ENCODE results near the gene MALRD1.

Gene MALRD1

DNA sequence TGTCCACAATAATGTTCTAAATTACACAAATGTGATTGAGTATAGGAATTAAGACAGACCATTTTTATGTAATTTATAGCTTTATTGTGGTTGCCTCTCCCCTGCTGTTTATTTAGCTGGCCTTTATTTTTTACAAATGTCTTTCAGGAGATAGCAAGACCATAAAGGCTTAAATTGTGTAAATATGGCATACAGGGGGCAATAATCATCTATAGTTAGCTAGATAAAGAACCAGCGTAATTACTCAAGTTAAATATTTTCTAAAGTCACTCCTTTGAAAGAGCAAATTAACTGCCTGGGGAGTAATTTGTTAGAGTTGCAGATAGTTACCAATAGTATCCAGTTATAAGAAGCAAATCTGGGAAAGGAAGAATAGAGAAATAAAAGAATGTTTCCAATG lies at the start of gene MALRD1:
TSS of gene MALRD1 (plus strand) at position 313 of the 400 bp plus-strand sequence. CDS start 138 bp downstream, outside the sequence.
- no peak for DNase-seq
- in situ Hi-C loops (cut with MboI; ENCODE audit: low pct_unique_long_range_greater_than_20kb, low sequenced_read_pairs) = no loop called here

DNA sequence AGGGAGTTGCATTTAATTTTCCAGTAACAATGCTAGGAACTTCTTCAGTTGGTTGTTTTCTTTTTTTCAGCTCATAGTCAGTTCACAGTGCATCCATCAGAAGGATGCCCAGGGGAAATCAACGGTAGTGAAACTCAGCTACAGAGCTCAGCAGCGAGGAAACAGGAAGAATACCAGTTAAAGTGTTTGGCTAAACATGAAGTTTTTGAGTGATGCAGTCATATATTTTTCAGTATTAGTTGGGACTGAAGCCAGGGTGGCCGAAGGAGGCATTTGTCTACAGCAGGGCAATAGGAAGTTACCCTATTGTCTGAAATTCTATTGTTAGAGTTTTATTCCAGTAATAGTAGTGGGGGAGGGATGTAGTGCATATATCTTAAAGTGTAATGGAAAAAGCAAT lies 45.3 kb upstream of the MALRD1 start:
- DNase-seq = no peak
- in situ Hi-C loops (cut with MboI; ENCODE audit: low pct_unique_long_range_greater_than_20kb, low sequenced_read_pairs) = no loop called here

DNA sequence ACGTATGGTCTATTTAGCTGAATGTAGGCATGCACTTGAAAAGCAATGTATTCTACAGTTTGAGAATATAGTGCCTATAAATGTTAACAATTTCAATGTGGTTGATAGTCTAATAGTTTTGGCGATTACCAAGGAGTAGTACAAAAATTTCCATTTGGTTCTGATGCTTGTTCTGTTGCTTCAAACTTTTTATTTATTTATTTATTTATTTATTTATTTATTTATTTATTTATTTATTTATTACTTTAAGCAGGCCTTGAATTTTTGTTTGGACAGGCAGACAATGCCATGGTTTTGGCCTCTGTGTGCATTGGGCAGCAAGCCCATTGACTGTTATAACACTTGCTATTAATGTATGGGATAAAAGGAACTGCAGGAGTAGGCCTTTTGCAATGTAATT lies 36.5 kb upstream of the MALRD1 start:
- DNase-seq = no peak
- in situ Hi-C loops (cut with MboI; ENCODE audit: low pct_unique_long_range_greater_than_20kb, low sequenced_read_pairs) = no loop called here

DNA sequence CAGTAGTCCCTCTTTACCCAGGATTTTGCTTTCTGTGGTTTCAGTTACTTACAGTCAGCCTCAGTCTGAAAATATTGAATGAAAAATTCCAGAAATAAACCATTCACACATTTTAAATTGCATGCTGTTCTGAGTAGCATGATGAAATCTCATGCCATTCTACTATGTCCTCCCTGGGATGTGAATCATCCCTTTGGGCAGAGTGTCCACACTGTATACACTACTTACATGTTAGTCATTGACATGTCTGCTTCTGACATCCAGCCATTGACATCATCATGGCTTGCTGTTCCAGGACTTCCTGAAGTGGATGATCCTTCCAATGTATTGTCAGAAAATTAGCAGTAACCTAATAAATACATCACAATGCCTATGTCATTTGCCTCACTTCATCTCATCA lies 34.6 kb upstream of the MALRD1 start:
- DNase-seq = no peak
- in situ Hi-C loops (cut with MboI; ENCODE audit: low pct_unique_long_range_greater_than_20kb, low sequenced_read_pairs) = no loop called here

DNA sequence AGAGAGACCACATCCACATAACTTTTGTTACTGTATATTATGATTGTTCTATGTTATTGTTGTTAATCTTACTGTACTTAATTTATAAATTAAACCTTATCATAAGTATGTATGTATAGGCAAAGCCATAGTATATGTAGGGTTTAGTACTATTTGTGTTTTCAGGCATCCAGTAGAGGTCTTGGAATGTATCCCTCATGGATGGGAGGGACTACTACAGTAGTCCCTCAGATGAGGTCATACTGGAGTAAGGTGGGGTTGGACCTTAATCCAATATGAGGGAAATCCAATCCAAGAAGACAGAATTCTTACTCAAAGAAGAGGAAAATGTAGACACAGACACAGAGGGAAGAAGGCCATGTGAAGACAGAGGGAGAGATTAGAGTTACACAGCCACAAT lies 34.1 kb upstream of the MALRD1 start:
- no peak for DNase-seq

DNA sequence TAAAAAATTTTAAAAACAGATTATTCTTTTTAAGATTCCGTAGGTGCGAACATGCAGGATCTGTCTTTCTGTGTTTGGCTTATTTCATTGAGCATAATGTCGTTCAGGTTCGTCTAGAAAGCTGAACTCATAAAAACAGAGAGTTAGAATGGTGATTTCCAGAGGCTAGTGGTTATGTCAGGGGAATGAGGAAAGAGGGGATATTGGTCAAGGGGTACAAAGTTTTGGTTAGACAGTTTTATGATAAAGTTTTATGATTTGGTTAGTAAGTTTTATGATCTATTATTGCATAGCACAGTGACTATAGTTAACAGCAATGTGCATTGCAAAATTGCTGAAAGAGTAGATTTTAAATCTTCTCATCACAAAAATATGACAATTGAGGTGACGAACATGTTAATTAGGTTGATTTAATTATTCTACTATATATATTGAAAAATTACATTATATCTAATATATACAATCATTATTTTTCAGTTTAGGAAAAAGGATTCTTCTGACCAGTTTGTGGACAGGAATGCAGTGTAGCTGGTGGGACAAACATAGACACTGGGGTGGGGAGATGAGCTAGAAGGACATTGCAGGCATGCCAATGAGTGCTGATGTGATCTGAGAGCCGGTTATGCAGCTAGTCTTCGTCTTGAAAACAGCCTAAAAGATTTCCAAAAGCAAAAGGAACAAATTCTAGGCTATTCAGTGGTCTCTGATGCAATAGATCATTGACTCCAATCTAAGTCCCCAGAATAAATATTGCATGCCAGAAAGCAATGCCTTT lies 31.3 kb upstream of the MALRD1 start:
- no peak for DNase-seq
- in situ Hi-C loops (cut with MboI; ENCODE audit: low pct_unique_long_range_greater_than_20kb, low sequenced_read_pairs) = no loop called here

More for the DNA sequence above, 34.1 kb upstream of the MALRD1 start:
- in situ Hi-C loops (cut with MboI; ENCODE audit: low pct_unique_long_range_greater_than_20kb, low sequenced_read_pairs) = no loop called here

DNA sequence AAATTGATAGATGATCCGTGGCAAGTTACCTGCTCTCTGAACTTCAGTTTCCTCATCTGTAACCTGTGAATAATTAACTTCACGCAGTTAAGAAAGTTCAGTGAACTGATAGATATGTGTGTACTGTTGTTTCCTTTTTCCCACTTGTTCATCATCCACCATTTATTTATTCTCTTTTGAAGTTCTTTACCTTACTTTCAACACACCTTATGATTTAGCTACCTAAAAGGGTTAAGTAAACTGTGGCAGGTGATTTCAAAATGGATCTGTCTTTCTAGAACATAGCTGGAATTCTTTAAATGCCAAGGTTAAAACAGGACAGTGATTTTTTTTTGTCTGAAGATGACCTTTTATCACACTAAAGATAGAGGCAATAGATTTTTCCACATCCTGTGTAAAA lies 27.4 kb upstream of the MALRD1 start:
- DNase-seq = no peak
- in situ Hi-C loops (cut with MboI; ENCODE audit: low pct_unique_long_range_greater_than_20kb, low sequenced_read_pairs) = no loop called here

DNA sequence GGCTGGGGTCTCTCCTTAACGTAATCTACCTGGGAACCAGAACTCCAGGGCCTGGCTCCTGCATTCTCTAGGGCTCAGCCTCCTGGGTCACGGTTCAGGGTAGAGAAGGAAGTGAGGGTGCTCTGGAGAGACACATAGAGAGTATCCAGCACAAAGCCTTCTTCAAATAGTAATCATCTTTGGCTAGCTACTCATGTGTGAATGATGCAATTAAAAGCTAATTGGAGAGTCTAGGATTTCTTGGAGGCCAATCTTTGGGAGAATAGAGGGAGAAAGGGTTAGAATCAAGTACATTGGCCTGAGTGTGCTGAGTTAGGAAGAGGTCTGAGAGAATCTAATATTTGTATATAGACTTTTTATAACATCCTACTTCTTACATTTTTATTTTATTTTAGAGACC lies 24.0 kb upstream of the MALRD1 start:
- no peak for DNase-seq
- in situ Hi-C loops (cut with MboI; ENCODE audit: low pct_unique_long_range_greater_than_20kb, low sequenced_read_pairs) = no loop called here

DNA sequence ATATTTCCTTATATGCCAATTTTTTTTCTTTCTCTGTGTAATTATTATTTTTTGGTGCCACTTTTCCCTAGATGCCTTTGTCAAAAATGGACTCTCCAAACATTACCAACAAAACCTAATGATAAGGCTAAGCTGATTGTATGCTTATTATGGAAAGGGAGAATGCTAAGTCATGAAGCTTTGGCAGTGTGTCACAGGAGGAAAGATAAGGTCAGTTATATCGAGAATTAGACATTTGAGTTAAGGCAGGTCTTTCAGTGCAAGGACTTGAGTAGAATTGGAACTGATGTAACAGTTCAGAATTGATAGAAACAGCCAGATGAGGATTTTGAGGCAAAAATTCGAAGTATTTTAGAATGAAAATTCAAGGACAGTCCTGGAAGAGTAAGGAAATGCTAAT lies 16.8 kb upstream of the MALRD1 start:
- no peak for DNase-seq
- in situ Hi-C loops (cut with MboI; ENCODE audit: low pct_unique_long_range_greater_than_20kb, low sequenced_read_pairs) = no loop called here

DNA sequence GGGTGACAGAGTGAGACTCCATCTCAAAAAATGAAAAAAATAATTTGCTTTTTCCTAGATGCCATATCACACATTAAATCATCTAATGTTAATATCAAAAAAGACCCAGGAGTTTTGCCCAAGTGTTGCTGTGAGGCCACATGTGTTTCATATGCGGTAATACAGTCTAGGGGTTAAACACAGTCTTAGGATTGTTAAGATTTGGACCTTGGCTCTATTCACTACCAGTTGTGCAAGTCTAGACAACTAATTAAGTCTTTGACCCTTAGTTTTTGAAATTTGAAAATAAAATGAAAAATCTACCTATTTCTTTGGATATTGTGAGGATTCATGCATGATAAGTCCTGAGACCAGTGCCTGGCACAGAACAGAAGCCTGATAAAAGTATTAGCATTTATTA lies 14.9 kb upstream of the MALRD1 start:
- in situ Hi-C loops (cut with MboI; ENCODE audit: low pct_unique_long_range_greater_than_20kb, low sequenced_read_pairs) = no loop called here
- DNase-seq = no peak

DNA sequence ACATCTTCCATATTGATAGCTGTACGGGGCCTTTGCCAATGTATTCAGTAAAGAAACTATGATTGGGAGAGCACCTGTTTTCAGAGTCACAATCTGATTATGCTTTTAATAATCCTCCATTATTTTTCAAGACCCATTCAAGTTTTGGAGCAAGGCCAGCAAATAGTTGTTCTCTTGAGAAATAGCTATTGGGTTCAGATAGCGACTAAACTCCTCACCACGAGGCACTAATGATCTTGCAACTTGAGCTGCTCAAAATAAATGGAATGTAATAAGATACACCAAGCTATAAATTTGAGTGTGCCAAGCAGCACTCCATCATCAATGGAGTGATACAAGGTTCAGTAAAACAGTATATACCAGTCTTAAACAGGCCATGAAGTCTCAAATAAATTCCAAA lies 7.4 kb upstream of the MALRD1 start:
- in situ Hi-C loops (cut with MboI; ENCODE audit: low pct_unique_long_range_greater_than_20kb, low sequenced_read_pairs) = no loop called here
- DNase-seq = no peak

DNA sequence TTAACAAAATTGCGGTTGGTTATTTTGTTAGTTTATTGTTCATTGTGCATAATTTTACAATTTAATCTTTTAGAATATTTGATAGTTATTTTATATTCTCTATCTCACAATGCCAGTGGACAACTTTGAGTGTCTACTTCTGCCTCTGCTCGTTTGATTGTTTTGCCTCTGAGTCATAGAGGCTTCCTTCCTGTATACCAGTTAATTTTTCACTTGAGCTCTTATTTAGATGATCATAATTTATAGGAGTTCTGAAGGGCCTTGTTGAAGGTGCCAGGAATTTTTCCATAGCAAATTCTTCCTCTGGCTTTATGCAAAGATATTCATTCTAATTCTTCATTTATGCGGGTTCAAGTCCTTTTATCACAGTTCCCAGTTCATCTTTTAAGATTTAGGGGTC lies 5.2 kb upstream of the MALRD1 start:
- in situ Hi-C loops (cut with MboI; ENCODE audit: low pct_unique_long_range_greater_than_20kb, low sequenced_read_pairs) = no loop called here

DNA sequence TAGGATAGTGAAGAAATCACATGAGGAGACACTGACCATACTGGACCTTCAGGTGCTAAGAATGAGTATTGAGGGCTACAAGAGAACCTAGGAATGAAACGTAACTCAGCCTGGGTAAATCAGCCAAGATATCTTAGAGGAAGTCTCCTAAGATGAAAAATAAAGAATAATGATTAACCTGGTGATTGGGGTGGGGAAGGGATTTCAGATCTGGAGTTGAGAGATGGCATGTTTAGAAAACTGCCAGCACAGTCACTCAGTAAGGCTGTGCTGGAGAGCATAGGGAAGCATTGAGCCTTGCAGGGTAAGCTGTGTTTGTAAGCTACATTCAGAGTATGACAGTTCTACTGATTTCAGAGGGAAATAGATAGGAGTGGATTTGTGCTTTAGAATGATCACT lies 1.9 kb upstream of the MALRD1 start:
- no peak for DNase-seq
- in situ Hi-C loops (cut with MboI; ENCODE audit: low pct_unique_long_range_greater_than_20kb, low sequenced_read_pairs) = no loop called here

More for the DNA sequence above, 5.2 kb upstream of the MALRD1 start:
- no peak for DNase-seq

DNA sequence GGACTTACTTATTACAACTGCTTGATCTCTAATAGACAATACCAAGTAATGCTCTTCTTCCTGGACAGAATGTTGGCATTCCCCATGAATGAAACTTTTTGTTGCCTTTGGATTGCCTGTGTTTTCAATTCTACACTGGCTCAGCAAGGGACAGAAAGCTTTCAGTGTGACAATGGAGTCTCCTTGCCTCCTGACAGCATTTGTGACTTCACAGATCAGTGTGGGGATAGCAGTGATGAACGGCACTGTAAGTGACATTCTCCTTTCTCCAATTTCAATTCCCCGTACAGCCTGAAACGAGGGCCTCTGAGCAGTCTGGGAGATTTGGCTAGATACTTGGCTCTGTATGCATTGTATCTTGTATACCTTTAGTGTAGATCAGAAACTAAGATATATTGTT lies 290 bp downstream of the MALRD1 start:
- in situ Hi-C loops (cut with MboI; ENCODE audit: low pct_unique_long_range_greater_than_20kb, low sequenced_read_pairs) = no loop called here
- no peak for DNase-seq

DNA sequence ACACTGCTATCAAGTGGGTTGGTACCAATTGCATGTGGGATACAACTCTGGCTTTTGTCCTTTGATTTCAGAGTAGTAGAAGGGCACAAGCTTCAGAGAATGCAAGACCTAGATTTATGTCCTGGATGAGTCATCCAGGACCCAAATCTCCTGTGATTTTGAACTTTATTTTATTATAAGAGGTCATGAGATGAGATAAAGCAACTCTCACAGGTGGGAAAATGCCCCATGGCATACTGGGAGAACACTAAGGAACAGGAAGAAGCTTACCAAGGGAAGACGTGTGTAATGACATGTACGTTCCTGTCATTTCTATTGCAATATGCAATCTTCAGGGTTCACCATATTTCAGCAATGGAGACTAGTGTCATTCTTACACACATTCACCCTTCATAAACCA lies 966 bp downstream of the MALRD1 start:
- no peak for DNase-seq
- in situ Hi-C loops (cut with MboI; ENCODE audit: low pct_unique_long_range_greater_than_20kb, low sequenced_read_pairs) = no loop called here

DNA sequence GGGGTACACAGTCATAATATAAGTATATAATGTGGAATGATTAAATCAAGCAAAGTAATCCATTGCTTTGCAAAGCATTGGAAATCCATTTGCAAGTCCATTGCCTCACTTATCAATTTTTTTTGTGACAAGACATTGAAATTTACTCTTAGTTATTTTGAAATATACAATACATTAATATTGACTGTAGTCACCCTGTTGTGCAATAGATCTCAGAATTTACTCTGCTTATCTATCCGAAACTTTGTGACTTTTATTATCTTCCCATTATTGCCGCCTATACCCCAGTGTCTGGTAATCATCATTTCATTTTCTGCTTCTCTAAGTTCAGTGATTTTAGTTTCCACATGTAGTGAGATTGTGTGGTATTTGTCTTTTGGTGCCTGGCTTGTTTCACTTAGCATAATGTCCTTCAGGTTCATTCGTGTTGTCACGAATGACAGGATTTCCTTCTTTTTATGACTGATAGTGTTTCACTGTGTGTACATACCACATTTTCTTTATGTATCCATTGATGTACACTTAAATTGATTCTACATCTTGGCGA lies 5.8 kb downstream of the MALRD1 start:
- DNase-seq = no peak
- in situ Hi-C loops (cut with MboI; ENCODE audit: low pct_unique_long_range_greater_than_20kb, low sequenced_read_pairs) = no loop called here

DNA sequence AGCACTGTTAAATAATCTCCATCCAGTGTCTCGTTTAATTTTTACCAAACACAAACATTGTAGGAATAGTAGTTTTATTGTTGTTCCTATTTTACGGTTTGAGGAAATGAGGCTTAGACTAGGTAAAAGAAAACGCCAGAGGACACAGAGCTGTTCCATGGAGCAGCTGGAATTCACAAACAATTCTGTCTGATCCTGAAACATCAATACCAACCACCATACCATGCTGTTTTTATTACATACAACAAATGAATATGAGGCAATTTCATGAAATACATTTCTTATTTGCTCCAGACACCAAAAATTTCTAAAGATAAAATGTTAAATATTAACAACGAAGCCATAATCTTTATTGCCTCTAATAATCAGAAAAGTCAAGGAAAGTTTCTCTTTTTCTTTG lies 9.4 kb downstream of the MALRD1 start:
- in situ Hi-C loops (cut with MboI; ENCODE audit: low pct_unique_long_range_greater_than_20kb, low sequenced_read_pairs) = no loop called here
- DNase-seq = no peak

DNA sequence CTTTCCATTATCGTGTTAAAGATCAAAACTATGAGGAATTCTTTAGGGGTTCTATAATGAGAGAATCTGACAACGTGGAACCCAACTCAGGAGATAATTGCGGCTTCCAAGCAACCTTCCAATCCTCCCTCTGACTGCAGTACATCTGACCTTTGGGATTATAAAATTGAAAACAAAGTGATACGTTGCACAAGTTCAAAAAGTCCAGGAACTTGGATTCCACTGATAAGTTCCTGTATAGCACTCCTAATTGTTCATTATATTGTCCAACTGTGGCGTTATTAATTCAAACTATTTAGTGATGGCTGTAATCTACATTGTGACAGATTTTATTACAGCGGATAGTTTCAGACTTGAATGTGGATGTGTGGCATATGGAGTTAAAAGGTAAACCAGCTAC lies 15.4 kb downstream of the MALRD1 start:
- in situ Hi-C loops (cut with MboI; ENCODE audit: low pct_unique_long_range_greater_than_20kb, low sequenced_read_pairs) = no loop called here
- DNase-seq = no peak

DNA sequence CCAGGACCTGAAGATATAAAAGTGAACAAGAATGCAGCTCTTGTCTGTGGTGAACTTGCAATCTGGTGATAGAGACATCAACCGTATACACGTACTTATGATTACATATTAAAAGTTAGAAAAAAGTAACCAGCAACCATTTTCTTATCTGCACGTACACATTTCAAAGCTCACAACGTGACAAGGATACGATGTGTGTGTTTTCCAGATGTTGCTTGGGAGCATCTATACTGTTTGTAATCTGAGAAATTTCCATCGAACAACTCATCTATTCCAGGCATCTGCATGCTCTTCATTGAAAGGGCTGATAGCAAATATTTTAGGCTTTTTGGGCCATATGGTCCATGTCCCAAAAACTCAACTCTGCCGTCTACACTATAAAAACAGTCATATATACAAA lies 23.3 kb downstream of the MALRD1 start:
- no peak for DNase-seq
- in situ Hi-C loops (cut with MboI; ENCODE audit: low pct_unique_long_range_greater_than_20kb, low sequenced_read_pairs) = no loop called here

DNA sequence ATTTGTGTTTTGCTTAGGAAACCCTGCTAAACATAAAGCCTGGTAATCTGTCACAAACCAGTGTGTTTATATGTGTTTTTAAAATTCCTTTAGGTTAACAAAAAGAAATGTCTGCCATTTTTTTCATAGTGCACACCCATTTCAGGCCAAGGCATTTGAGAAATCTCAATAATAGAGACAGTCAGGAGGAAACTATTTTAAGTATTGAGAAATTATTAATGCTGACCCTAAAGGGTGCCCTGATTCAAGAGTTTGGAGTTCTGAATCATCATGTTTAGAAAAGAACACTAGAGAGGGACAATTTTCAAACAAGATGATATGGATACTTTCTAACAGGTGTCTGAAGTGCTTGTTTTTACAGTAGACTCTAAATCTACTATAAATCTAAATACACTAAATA lies 28.7 kb downstream of the MALRD1 start:
- in situ Hi-C loops (cut with MboI; ENCODE audit: low pct_unique_long_range_greater_than_20kb, low sequenced_read_pairs) = no loop called here
- DNase-seq = no peak

DNA sequence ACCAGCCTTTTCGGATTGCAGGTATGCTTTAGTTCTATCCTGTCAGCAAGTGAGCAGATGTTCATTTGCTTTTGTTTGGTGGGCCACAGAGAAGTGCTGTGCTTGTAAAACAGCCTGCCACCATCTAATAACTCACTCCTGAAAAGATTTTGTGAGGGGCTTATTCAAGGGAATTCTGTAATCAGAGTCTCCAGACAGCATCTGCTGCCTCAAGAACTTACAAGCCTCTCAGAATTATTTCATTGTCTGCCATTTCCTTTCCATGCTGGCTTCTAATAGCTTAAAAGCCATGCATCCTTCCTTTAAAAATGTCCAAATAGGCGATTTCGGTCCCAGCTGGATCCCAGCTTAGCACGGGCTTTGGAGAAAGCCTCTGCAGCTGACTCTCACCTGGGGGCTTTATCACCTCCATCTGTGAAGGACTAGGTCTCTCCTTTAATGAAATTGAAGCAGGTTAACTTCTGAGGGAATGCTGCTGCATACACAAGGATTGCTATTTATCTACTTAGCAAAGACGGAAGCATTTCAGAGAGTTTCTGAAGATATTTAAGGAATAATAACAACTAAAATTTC lies 48.0 kb downstream of the MALRD1 start:
- in situ Hi-C loops (cut with MboI; ENCODE audit: low pct_unique_long_range_greater_than_20kb, low sequenced_read_pairs) = no loop called here
- DNase-seq = no peak

Data from KBM-7 (cell line).